HG03135 (cell line): ENCODE measurements around the gene SPTB.

Source experiments
- ATAC-seq: cut with Tn5 transposase; IDR thresholded peaks from one replicate; pipeline ENCODE4 v1.9.1; 2021; ENCODE audit warnings: mild to moderate bottlenecking, moderate library complexity; ENCODE audit not compliant: unreplicated experiment

The SPTB gene

DNA sequence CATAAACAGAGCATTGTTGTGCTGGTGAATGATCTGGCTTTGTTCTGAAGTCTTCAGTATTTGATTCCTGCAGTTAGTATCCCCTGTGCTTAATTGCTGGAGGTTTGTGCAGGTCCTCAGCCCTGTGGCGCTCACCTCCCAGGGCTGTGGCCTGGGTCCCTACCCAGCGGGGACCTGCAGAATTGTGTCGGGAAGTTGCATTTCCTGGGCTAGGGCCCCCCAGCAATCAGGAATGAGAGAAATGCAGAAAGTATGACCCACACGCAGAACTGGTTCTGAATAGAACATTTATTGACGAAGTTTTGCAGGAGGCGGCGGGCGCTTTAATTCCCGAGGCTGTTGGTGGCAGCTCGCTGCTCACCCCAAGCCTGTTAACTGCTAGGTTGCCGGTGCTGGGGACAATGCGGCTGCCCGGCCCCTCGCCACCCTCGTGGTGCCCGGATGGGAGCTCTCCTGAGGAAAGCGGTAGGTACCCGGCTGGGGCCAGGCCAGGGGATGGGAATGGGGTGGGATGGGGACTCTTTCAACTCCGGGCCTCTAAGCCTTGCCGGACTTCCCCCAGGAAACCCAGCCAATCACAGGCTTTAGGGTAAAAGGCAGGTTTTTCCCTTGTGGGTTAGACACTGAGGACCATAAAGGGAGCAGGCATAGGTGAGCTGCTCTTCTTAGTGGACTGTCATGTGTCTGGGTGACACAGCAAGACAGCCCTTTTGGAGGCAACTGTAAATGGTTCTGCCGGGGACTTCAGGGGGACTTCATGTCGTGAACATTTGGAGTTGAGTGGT lies 163.9 kb downstream of the SPTB start:
- ATAC-seq: no peak

- ATAC-seq: no peak
These were observed 164.5 kb downstream of the SPTB start for GRCh38 chr14:64715146-64715627.

DNA sequence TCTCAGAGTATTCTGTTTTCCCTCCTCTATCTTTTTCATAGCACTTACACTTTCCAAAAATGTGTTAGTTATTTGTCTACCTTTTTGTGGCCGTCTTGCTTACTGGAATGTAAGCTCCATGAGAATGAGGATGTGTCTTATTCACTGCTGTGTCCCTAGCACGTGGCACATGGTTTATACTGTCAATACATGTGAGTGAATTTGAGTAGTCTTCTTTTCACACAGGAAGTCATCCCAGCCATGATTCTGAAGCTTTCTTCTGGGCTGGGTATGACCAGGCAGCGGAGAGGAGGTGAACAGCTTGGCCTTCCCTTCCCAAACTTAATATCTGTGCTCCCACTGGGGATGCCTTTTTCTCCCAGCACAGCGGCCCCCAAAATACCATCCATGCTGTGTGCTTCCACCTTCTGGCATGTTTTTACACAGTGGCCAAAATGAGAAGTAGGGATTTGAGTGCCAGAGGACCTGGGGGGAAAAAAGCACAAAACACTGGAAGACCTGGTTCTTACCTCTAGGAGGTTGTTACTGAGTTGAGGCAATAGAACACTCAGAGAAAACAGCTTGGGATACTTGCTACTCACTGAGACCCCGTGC lies 165.2 kb downstream of the SPTB start:
- ATAC-seq: no peak

DNA sequence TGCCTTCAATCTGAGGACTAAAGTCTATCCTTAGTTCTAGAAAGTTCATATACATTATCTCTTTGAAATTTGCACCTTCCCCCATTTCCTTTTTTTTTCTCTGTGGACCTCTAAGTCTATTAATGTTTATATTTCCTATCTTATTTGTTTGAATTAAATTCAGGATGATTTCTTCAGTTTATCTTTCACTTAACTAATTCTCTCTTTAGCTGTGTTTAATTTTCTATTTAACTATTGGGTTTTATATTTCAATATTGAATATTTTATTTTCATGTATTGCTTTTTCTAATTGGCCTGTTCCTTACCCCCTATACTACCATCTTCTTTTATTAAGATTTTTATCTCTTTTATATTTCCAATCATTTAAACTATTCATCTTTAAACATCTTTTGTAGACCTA lies 166.0 kb downstream of the SPTB start:
- ATAC-seq: no peak

GRCh38 chr14:64711039-64711438 lies 168.7 kb downstream of the SPTB start:
- no peak for ATAC-seq

DNA sequence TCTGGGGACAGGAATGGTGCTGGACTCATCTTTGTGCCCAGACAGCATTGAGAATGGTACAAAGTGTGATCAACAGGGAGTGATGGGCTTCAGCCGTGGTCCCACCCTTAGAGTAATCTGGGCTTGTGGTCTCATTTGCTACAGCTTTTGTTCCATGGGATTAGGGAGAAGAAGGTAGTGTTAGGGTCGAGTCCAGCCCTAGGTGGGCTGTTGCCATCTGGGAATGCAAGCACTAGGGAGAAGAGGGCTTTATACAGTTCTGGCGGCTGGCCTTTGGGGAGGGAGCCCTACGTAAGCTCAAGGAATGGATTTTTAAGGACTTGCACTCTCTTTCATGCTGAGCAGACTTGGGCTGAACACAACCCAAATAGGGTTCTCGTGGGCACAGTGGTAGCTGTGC lies 170.6 kb downstream of the SPTB start:
- ATAC-seq: no peak

GRCh38 chr14:64708148-64709004 lies 171.3 kb downstream of the SPTB start:
- ATAC-seq: no peak

DNA sequence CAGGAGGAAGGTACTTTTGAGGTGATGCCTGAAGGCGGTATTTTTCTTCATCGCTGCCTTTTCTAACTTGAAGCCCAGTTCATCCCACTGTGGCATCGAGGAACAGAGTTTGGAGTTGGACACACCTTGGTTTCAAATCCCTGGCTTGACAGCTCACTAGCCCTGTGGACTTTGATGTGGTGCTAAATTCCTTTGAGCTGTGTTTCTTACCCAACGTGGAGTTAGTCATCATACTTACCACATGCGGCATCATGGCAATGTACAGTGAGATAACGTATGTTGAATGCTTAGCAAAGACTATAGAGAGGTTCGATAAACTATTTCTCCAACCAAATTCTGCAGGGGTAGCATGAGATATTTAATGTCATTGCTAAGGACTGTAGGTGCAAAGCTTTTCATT lies 172.0 kb downstream of the SPTB start:
- no peak for ATAC-seq

GRCh38 chr14:64706593-64707193 lies 173.0 kb downstream of the SPTB start:
- ATAC-seq: no peak

GRCh38 chr14:64706119-64706592 lies 173.6 kb downstream of the SPTB start:
- no peak for ATAC-seq

- ATAC-seq: no peak
These were observed 174.2 kb downstream of the SPTB start for GRCh38 chr14:64705381-64706118.

DNA sequence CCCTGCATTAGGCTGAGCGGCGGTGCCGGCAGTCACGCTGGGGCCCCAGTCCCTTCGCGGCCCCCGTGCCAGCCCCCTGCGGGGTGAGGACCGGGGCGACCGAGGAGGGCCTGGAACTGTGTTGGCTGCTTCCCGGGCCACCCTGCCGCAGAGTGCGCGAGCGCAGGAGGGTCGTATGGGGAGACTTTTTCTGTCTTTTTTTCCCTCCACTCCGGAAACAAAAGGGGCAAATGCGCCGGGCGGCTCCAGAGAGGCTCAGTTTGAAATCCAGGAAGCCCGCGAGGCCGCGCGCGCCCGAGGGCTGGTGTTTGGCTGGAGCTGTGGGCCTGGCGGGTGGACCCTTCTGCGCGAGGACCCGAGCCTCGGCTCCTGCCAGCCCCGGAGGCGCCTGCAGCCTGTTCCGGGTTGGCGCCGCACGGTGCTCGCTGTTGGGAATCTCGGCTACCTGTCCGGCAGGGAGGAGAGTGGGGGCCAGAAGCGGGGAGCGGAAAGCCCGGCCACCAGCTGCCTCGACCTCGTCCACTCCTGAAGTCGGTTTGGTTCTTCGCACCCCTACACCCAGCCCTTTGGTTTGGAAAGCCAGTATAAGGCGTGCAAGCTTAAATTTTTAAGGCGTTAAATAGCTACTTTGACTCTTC lies 174.8 kb downstream of the SPTB start:
- no peak for ATAC-seq

- ATAC-seq: no peak
These were observed 175.5 kb downstream of the SPTB start, which contains the start of gene PLEKHG3 for GRCh38 chr14:64704143-64704742. Gene PLEKHG3, plus strand, starts transcription at chr14:64704424. Its CDS starts 23,208 bp downstream, at chr14:64727632.

DNA sequence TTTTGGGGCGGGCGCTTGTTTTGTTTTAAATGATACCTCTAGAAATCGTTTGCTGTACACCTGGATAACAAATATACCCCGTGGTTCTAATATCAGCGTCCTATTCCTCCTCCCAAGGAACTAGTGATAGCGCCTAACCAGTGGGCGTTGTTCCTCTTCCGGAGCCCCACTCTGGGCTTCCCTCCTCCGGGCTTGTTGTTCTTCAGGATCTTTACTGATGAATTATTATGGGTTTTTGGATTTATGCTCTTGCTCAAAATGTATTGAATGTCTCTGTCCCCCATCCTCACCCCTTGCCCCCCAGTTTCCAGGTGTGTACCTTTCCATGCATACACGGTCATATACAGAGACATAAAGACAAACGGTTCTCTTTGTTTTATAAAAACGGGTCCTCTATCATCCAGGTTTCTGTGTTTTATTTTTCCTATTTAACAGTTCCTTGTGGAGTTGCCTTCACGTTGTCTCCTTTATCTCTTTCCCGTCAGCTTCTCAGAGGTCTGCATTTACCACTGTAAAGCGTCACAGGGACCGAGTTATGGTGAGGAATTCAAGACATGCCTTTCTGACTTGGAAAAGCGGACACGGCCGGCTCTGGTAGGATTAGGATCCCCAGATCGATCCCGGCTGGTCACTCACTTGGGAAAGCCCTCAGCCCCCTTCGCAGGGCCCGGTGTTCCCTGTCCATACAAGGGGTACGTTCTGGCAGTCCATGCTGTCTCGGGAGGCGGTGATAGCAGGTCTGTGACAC lies 176.1 kb downstream of the SPTB start:
- ATAC-seq: no peak

DNA sequence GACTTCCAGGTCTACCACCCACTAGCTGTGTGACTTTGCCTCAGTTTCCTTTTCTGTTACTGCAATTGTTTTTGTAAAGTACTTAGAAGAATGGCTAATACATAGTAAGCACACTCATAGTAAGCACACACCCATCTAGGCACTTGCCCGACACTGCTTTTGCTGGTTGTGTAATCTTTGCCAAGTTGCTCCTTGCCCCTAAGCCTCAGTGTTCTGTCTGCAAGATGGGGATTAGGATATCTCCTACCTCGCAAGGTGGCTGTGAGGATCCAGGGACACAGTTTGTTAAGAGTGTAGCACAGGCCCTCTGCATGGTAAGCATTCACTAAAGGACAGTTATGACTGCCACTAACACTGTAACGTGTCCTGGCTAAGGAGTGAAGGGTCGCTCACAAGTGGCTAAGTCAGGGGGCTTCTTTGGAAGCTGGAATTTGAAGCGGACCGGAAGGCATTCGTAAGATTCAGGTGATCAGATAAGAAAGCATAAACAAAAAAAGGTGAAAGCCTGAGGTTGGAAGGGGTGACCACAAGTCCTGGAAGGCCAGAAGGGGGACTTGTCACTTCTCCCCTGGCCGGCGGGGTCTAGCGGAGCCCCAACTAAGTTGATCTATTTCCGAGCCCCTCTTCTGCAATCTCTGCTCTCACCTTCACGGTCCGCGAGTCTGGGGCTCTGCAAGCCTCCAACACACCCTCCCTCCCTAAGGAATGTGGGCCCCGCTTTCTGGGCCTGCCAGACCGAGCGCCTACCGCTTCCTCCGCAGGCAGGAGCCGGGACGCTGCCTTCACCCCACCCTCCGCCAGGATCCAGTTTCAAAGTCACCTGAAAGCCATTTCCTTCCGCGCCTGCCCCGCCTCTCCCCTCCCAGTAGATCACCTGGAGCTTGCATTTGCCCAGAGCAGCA lies 177.0 kb downstream of the SPTB start:
- ATAC-seq: no peak

DNA sequence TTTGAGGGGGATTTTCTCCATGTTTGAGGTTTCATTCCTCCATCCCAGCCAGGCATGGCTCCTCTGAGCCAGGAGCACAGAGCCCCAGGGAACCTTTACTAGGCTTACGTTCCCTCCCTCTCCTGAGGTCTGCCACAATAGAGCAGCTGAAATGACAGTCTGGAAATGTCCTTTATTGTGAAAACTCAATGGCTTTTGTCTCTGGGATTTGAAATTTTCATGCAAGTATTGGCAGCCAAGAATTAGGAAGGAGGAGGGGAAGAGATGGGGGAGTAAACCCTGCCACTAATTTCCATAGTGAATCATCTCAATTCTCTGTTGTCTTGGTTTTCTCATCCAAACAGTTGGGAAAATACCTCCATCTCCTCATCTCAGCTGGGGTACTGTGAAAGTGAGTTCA lies 178.0 kb downstream of the SPTB start:
- ATAC-seq: no peak

DNA sequence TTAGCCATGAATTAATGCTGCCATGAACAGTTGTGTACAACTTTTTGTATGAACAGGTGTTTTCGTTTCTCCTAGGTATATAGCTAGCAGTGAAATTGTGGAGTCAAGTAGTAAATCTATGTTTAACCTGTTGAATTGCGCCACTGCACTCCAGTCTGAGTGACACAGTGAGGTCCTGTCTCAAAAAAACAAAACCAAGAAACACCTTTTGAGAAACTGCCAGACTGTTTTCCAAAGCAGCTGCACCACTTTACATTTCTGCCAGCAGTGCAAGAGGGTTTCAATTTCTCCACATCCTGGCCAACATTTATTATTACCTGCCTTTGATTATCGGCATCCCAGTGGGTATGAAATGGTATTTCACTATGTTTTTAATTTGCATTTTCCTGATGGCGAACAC lies 178.8 kb downstream of the SPTB start:
- ATAC-seq: no peak

DNA sequence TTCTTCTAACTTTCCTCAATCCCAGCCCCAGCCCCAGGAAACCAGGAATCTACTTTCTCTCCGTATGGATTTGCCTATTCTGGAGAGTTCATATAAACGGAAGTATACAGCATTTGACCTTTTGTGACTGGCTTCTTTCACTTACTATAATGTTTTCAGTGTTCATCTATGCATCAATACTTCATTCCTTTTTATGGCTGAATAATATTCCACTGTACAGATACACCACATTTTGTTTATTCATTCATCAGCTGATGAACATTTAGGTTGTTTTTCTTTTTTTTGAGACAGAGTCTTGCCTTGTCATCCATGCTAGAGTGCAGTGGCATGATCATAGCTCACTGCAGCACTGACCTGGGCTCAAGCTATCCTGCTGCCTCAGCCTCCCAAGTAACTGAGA lies 179.4 kb downstream of the SPTB start:
- ATAC-seq: no peak
